ENCODE results near the gene VCL.
"Not testable (repeated sequence)": the region's sequence is repeated elsewhere in the genome, so short reads cannot be mapped to it uniquely, and the experiment has no call there.

Gene VCL

GRCh38 chr10:74061104-74061503 is 63.2 kb downstream of the VCL start:
- no peak for TF ChIP-seq CTCF (IDR thresholded peaks at IDR 0.05; ENCODE audit: insufficient read depth, missing control alignments)
- DNase-seq (ENCODE audit: insufficient read length, low spot score), result no peak
- FAIRE-seq, result no peak

GRCh38 chr10:74061978-74062377 is 64.1 kb downstream of the VCL start:
- not testable (repeated sequence) for FAIRE-seq; DNase-seq (ENCODE audit: insufficient read length, low spot score)

GRCh38 chr10:74063256-74063655 is 65.3 kb downstream of the VCL start:
- no peak for TF ChIP-seq CTCF (IDR thresholded peaks at IDR 0.05; ENCODE audit: insufficient read depth, missing control alignments)
- DNase-seq (ENCODE audit: insufficient read length, low spot score) (no peak), FAIRE-seq (no peak)

- TF ChIP-seq CTCF (IDR thresholded peaks at IDR 0.05; ENCODE audit: insufficient read depth, missing control alignments), result no peak
- FAIRE-seq, result peak; percentile 71
- no peak for DNase-seq (ENCODE audit: insufficient read length, low spot score)
Measured at GRCh38 chr10:74067373-74068352, 69.7 kb downstream of the VCL start.

- FAIRE-seq (no peak), DNase-seq (ENCODE audit: insufficient read length, low spot score) (no peak)
- no peak for TF ChIP-seq CTCF (IDR thresholded peaks at IDR 0.05; ENCODE audit: insufficient read depth, missing control alignments)
Measured at GRCh38 chr10:74071157-74071556, 73.2 kb downstream of the VCL start.

- no peak for DNase-seq (ENCODE audit: insufficient read length, low spot score)
- no peak for TF ChIP-seq CTCF (IDR thresholded peaks at IDR 0.05; ENCODE audit: insufficient read depth, missing control alignments)
- no peak for FAIRE-seq
Measured at GRCh38 chr10:74072503-74072902, 74.6 kb downstream of the VCL start.

GRCh38 chr10:74075906-74076305 is 78.0 kb downstream of the VCL start:
- FAIRE-seq (no peak), DNase-seq (ENCODE audit: insufficient read length, low spot score) (no peak)
- no peak for TF ChIP-seq CTCF (IDR thresholded peaks at IDR 0.05; ENCODE audit: insufficient read depth, missing control alignments)

Measured in D721Med (cell line).